IPS-NIHi11 (cell line): ENCODE results near the gene METTL2B.
A peak's percentile ranks its signal among the peaks of the same experiment; 100 is the strongest.

ENCODE experiments used
- DNase-seq: peaks from one replicate; pipeline ENCODE4 v3.0.0; 2012; ENCODE audit warnings: mixed read lengths, low spot score

Gene METTL2B, protein sequence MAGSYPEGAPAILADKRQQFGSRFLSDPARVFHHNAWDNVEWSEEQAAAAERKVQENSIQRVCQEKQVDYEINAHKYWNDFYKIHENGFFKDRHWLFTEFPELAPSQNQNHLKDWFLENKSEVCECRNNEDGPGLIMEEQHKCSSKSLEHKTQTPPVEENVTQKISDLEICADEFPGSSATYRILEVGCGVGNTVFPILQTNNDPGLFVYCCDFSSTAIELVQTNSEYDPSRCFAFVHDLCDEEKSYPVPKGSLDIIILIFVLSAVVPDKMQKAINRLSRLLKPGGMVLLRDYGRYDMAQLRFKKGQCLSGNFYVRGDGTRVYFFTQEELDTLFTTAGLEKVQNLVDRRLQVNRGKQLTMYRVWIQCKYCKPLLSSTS

DNA sequence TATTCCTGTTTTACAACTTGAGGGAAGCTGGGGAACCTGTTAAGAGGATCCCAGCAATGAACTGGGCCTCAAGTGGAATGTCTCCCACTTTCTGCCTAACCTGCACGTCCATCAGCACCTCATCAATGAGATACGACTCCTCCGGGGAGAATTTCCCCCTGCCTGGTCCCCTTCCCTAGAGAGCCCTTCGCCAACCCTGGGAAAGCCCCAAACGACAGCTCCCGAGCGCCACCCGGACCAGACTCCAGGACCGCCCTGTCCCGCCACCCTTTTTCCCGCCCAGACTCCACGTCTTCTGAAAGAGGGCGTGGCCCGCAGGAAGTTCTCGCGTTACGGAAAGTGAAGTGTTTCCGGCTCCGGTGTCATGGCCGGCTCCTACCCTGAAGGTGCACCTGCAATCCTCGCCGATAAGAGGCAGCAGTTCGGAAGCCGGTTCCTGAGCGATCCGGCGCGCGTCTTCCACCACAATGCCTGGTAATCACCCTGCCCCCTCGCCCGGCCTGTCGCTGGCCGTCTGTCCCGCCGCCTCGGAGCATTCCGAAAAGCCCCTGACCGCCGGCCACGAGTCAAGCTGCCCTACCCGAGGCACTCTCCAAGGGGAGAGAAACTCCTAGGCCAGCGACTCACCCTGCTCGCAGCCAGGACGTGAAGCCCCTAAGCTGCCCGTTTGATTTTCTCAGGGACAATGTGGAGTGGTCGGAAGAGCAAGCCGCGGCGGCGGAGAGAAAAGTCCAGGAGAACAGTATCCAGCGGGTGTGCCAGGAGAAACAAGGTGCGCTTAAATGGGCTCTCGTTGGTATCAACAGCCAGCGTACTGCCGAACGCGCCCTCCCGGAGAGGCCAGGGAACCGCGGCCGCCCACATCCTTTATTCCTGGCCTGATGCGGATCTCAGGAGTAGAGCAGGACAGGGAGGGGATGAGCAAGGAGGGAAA lies at the start of gene METTL2B:
Gene METTL2B, plus strand, starts transcription at position 347 of the 934 bp plus-strand sequence. Its CDS starts 18 bp downstream, at position 365.
- peak; percentile 85 for DNase-seq

DNA sequence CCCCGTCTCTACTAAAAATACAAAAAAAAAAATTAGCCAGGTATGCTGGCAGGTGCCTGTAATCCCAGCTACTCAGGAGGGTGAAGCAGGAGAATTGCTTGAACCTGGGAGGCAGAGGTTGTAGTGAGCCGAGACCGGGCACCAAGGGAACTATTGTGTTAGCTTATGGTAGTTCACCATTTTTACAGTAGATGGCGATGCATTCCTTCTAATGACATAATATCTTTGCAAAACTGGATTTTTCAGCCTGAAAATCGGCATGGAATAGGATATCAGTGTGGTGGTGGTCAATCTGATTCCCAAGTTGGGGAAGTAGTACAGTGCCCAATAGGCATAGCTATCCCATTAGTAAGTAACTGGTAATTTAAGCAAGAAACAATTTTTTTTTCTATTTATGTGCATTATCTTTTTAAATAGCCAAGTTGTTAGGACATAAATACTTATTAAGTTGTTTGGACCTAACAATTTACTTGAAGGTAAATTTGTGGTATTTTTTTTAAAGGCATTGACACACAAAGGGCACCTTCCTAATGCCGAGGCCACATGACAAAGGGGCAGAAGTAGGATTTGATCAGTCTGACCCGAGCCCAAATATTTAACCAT lies 49.2 kb upstream of the METTL2B start:
- DNase-seq, result peak; percentile 51

DNA sequence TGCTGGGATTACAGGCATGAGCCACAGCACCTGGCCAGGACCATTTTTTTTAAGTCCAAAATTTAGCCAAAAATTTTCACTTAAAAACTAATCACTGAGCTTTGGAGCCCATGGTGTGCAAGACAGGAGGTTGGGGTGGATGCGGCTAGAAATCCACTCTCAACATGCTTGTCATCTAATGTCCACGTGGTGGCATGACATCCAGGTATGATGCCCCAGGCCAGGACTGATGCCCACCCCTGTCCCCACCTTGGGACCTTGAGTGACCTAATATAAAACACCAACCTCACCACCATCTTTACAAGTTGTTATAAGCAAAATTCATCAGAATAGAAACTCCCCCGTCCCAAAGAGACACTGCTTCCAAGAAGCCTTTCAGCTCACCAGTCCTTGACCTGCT lies 46.3 kb upstream of the METTL2B start:
- DNase-seq, result no peak

DNA sequence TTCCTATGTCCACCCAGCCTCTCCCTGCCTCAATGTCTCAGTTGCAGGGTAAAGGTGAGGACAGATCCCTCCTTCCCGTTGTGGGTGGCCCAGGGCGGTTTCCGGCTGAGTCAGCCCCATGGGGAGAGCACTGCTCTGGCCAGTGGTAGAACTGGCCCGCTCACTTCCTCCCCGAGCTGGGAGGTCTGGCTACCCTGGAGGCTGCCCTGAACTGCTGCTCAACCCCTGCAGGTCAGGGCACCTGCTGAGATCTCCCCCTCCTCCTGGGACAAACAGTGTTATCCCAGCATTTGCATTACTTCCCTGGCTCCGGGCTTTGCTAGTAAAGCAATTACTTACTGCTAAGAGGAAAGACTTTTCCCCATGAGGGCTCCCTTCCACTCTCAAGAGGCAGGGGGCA lies 45.3 kb upstream of the METTL2B start:
- DNase-seq, result no peak

DNA sequence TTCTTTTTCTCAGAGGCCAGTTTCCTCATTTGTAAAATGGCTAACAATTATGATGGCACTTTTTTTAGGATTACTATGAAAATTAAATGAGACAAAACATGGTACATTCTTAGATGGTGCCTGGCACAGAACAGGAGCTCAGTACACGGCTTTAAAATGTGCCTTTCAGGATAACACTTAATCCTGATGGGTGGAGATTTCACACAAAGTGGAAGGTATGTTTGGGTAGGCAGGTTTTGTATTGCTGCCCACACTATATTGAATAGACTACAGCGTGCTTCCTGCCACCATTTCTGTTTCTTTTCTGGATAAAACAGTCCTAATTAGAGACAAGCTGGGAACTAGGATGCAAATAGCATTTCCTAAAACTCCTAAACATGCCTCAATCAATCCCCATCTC lies 44.8 kb upstream of the METTL2B start:
- no peak for DNase-seq

DNA sequence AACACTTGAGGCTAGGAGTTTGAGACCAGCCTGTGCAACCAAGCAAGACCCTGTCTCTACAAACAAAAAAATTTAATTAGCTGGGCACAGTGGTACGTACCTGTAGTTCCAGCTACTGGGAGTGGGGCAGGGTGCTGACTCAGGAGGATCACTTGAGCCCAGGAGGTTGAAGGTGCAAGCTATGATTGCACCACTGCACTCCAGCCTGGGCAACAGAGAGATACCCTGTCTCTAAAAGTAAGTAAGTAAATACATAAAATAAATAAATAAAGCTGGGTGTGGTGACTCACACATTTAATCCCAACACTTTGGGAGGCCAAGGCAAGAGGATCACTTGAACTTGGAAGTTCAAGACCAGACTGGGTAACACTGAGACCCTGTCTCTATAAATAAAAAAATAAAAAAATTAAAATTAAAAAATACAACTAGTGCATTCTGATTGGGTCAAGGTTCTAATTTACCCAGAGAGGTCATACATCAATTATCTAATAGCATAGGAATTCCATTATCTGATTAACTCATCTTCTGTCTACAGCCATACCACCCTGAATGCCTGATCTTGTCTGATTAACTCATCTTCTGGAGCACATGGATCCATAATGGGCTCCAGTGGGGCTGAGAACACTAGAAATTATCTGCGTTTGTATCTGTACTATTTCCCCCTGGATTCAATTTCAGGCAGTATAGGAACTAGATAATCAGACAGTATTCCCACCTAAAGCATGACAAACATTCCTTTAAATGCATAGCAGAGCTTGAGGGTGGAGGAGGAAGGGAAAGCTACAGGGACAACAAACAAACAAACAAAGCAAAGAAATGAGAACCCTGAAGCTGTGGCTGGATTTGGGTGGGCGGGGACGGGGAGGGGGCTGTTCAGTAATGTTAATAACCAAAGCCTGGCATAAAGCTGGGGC lies 41.9 kb upstream of the METTL2B start:
- no peak for DNase-seq

DNA sequence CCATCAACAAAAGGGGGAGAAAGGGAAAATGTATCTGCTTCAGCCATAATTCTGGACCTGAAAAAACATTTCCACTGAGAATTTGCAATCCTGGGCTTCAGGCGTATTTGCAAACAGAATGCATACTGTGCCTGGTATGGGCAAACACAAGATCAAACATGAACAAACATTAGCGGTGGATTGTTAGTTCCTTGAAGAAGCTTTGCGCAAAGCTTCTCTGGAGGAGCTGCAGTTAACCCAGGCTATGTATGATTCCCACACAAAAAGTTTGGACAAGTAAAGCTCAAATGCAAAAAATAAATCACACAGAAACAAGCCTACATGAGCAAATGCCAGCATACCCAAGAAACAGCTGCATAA lies 41.2 kb upstream of the METTL2B start:
- DNase-seq, result no peak

DNA sequence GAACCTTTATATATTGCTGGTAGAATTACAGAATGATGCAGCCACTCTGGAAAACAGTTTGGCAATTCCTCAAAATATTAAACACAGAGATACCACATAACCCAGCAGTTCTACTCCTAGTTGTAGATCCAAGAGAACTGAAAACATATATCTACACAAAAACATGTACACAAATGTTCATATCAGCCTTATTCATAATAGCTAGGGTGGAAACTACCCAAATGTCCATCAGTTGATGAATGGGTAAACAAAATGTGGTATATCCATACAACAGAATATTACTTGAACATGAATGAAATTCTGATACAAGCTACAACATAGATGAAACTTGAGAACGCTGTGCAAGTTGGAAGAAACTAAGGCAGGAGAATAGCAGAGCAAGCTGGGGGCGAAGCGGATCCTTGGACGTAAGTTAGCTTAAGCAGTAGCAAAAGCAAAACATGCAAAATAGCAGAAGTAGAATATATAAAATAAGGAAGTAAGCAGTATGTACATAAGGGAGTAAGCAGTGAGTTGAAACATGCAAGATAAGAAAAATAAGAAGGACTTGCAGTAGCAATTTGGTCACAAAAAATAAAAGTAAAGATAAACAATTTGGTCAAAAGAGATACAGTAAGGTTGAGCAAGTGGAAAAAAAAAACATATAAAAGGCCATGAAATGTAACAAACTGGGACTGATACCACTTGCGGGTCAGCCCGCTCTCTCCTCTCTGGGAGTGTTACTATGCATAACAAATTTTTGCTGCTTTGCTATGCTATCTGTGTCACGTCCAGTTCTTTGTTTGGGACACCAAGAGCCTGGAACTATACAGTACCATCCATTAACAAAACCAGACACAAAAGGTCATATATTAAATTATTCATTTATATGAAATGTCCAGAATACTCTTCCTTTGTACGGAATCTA lies 38.9 kb upstream of the METTL2B start:
- DNase-seq, result no peak

DNA sequence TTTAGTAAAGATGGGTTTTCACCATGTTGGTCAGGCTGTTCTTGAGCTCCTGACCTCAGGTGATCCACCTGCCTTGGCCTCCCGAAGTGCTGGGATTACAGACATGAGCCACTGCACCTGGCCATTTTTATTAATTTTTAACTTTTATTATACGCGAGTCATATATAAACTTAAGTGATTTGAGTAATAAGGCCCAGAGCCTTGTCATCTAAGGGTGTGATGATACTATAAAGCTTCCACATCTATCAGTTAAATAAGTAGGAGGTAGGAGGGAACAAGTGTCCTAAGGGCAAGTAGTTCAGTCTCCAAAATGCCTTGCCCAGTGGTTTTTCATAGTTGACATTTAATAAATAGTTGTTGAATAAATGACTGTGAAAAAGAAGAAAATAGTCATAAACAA lies 34.2 kb upstream of the METTL2B start:
- no peak for DNase-seq

DNA sequence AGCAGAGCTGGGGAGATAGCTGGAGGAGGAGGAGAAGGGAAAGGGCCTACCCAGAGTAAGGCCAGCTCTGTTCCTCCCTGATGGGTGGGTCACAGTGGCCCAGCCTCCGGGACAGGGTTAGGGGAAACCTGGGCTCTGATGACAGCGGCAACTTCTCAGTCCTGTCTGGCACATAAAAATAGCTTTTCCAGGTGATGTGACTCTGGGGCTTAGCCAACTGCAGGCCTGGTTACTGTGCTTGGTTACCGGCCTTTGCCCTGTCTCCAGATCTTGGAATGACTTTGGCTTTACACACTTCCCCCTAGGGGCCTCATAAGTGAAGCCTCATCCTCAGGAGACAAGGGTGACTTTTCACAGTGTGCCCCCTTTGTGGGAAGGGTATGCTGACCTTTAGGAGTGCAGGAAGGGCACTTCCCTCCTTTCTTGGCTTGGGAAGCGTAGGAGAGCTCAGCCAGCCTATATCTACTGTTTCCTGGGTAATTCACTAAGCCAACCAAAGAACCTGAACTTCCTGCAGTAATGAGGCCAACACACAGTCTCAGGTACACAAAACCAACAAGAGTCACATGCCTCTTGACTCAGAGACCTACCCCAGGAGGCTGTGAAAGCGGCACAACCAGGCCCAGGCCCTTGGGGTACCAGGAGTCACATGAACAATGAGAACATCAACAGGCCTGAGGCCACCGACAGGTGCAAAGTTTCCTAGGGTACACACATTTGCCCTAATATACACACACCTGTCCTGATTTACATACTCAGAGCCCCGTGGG lies 32.5 kb upstream of the METTL2B start:
- no peak for DNase-seq

DNA sequence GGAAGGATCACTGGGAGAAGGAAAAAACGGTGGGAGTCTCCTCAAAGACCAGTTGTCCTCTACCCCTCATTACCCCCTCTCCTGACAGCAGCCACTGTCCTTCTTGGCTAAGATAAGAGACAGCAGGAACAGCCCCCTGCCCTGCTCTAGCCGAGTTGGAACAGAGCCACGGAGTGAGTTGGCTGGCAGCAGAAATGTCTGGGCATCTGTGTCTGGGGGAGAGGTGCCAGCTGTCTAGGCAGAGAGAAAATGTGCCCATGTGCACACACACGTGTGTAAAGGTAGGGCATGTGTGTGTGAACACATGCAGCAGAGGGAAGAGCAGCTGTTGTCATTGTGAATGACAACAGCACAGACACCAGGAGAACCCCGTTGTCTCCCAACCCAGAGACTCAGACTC lies 30.2 kb upstream of the METTL2B start:
- DNase-seq, result no peak

DNA sequence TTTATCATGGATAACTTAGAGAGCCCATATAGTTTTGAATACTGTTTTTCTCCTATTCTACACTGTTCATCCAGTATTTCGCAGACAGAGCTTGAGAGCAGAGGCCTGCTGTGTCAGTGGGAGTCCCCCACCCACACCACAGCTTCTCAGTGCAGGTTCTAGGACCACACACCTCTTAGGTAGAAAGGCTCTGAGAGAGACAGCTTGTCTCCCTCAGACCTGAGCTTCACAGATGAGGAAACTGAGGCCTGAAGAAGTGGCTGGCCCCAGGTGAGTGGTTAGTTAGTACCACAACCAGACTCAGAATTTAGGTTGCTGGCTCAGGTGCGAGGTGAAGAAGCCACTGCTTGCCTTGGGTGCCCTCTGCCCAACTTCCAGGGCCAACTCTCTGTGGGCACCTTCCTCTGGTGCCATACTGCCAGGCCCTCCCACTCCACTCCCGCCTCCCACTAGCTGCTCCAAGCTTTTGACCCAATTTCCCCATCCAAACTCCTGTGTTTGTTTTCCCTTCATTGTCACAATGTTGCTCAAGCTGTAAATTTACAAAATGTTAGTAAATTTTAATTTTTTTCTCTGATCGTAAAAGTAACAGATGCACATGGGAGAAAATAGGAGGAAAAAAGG lies 28.5 kb upstream of the METTL2B start:
- DNase-seq, result no peak

DNA sequence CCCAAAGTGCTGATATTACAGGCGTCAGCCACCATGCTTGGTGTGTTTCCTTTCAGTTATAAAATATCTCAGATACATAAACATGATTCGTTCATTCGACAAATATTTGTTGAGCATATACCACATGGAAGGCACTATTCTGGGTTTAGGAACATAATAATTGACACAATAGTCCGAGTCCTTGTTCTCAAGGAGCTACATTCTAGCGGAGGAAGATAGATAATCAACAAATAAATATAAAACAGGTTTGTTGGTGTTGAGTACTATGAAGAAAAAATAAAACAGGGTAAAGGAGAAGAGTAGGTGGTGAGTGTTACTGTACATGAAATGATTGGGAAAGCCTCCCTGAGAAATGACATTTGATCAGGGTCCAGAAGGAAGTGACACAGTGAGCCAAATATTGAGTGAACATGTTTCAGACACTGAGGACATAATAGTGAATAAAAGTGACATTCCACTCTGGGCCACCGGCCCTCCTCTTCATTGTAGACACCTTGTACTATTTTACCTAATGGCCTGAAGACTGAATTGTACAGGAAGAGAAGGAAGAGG lies 27.7 kb upstream of the METTL2B start:
- no peak for DNase-seq

DNA sequence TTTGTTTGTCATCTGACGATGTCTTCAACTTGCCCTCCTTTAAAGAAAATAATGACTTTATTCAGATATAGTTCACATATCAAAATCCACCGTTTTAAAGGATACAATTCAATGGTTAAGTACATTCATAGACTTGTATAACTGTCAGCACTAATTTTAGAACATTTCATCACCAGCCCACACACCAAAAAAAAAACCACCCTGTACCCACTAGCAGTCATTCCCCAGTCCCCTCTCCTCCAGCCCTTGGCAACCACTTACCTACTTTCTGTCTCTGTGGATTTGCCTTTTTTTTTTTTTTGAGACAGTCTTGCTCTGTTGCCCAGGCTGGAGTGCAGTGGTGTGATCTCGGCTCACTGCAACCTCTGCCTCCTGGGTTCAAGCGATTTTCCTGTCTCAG lies 26.1 kb upstream of the METTL2B start:
- DNase-seq, result no peak

DNA sequence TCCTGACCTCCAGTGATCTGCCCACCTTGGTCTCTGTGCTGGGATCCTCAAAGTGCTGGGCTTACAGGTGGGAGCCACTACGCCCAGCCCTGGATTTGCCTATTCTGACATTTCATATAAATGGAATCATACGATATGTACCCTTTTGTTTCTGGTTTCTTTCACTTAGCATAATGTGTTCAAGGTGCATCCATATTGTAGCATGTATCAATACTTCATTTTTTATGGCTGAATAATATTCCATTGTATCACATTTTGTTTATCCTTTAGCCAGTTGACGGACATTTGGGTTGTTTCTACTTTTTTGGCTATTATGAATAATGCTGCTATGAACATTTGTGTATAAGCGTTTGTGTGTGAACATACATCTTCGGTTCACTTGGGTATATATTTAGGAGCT lies 25.6 kb upstream of the METTL2B start:
- no peak for DNase-seq

DNA sequence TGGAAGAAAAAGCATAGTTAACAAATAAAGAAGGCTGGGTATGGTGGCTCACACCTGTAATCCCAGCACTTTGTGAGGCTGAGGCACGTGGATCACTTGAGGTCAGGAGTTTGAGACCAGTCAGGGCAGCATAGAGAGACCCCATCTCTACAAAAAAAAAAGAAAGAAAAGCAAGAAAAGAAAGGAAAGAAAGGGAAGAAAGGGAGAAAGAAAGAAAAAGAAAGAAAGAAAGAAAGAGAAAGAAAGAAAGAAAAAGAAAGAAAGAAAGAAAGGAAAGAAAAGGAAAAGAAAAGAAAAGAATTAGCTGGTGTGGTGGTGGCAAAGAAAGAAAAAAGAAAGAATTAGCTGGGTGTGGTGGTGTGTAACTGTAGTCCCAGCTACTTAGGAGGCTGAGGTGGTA lies 24.0 kb upstream of the METTL2B start:
- no peak for DNase-seq

DNA sequence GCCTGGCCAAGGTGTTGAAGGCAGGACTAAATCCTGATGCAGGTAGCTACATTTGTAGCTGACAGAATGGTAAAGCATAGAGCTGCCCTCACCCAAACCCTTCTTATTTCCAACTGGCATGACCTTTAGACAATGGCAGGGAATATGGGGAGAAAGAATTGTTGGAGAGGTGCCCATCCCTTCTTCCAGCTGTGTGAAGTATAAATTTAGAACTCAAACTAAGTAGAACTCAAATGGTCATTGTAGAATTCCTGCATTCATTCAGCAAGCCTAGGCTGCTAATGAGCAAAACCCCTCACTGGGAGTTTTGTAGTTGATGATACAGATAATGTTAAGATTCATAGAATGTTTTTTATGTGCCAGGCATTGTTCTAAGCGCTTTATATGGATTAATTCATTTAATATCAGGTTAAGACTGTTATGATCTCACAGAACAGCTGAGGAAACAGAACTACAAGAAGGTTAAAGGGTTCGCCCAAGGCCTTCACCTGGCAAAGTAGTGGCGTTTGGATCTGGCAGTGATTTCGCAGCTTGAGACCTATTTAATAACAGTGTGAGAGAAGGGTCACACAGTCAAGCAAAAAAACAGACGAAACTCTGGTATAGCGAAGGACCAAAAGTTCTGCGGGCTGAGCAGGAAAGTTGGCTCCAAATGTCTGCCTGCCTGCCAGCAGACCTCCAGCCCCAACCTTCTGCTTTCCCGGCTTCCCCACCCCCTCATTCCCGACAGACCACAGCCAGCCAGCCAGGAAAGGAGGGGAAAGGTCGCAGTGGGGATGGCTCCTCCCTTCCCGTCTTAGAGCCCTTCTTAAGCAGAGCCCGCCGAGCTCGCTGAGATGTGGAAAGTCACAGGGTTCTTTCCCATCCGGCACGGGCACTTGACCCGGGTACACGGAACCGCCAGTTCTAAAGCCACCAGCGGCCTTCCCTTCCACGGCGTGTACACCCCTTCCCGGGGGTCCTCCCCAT lies 22.4 kb upstream of the METTL2B start:
- DNase-seq, result peak; percentile 87
